ENCODE results near the gene LATS2.
A peak's percentile ranks its signal among the peaks of the same experiment; 100 is the strongest.

LATS2 gene

DNA sequence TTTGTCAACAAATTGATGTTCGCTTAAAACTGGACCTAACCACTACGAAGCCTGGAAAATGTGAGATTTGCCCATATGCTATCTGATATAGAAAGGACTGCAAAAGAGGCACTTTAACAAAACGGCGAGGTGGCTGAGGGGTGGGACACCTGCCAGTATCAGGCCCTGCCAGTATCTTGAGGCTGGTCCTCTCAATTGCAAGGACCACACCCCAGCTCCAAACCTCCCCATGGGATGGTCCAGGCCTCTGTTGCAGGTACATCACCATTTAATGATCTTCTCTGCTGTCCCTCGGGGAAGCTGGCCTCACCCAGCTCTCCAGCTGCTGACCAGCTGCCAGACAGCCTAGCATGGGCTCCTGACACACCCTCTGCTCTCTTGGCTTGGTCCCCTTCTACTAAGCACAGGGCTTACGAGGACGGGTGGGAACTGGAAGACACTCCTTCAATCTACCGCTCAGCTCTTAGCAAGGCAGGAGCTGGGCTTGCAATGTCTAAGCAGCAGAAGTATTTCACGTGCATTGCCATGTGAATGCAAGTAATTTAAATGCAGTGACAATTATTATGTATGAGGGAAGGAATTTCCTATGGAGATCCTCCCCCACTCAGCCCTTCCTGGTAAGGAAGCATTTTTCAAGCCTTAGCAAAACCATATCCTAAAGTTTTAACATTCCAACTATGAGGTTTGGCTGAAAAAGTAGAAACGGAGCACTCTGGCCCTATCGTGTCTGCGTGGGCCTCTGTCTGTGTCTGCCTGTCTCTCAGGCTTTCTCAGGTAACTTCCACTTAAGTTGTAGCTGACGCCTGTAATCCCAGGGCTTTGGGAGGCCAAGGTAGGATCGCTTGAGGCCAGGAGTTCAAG, 63.9 kb downstream of the LATS2 start:
- DNase-seq: no peak
- intact Hi-C loops (cut with DNase I): no loop called here

DNA sequence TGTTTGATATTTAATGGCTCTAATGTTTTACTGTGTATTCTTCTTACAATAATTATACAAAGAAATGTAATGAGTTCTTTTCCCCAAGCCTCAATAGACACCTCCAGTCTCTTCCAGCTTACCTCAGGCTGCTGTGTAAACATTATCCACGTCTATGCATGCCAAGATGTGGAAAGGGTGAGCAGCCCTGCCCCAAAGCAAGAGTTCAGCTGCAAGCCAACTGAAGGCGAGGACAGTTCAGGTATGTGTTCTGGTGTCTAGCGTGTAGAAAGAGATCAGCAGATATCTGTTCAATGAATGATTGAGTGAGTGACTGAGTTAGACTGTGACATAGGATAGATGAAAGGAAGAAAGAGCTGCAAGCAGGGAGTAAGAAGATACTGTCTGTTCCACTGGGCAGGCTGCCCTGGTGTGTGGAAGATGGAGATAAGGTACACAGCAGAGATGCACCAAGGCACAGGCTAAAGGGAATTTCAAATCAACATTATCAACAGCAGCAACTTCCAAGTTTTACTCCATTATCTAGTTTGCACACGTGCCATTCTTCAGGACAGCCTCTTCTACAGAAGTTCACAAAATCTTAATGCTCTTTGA, 66.0 kb downstream of the LATS2 start:
- no peak for DNase-seq
- intact Hi-C loops (cut with DNase I): no loop called here

- intact Hi-C loops (cut with DNase I): no loop called here
Measured at GRCh38 chr13:20994441-20994821, 67.0 kb downstream of the LATS2 start.

DNA sequence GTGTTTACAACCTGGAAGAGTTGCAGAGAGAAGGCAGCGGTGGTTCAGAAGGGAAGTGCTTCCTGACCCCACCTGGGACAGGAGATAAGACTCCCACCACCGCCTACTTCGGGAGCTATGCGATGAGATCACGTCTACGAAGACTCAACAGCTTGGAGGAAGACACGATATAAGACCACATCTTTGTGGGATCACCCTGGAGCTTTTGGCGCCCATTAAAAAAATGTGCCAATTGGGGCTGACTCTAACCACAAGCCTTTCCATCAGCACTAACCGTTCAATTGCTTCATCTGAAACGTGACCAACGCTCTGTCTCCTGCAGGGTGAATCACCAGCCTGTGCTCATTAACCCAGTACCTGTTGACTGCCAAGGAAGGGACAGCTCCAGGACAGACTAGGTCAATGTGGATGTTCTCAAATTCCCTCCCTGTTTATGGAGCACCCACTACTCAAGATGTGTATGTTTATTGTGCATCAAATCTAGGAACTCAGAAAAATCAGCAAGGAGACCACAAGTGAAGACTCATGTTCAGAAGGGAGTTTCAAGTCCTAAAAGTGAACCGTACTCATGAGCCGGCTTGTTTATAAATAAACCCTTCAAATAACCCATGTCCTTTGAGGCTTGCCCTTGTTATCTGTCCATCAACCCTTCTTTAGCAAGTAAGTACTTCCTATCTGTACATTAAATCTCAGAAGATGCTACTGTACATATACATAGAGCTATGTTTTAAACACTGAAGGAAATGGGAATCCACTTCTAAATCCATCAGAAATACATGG, 67.5 kb downstream of the LATS2 start:
- no peak for DNase-seq
- intact Hi-C loops (cut with DNase I): no loop called here

More at GRCh38 chr13:20994441-20994821, 67.0 kb downstream of the LATS2 start:
- peak in 1 of 10 donors; percentile 72 for DNase-seq

- DNase-seq: no peak
- intact Hi-C loops (cut with DNase I): no loop called here
Measured at GRCh38 chr13:20993211-20993610, 68.2 kb downstream of the LATS2 start.

- intact Hi-C loops (cut with DNase I): no loop called here
- no peak for DNase-seq
Measured at GRCh38 chr13:20991741-20992520, 69.5 kb downstream of the LATS2 start.

DNA sequence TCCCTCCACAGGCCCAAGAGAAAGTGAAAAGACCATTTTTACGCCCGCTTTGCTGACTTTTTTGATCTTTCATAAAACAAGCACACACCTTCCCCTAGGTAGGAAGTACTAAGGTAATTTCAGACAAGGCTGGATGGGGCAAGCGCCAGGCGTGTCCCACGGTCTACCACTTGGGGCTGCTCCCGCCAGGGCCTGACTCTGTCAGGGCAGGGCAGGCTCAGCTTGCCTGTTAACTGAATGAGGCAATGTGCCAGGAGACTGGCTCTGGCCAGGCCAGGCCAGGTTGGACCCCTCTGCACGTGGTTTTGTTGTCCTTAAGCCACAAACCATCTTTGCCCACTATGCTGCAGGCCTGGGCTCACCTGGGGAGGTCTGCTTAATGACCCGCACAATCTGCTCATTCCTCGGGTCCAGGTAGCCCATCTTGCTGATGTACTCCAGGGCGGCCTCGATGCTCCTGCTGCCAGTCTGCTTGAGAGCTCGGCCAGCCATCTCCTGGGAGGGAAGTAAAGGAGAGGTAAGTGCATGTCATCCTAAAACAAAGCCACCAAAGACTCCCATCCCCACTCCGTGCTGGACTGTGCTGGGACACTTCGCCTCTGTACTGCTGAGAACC, 70.4 kb downstream of the LATS2 start:
- intact Hi-C loops (cut with DNase I): no loop called here
- peak in 1 of 10 donors; percentile 68 for DNase-seq

GRCh38 chr13:20989656-20990321, 71.6 kb downstream of the LATS2 start:
- no peak for DNase-seq
- intact Hi-C loops (cut with DNase I): no loop called here

GRCh38 chr13:20988909-20989655, 72.3 kb downstream of the LATS2 start:
- no peak for DNase-seq

GRCh38 chr13:20988033-20988908, 73.1 kb downstream of the LATS2 start:
- DNase-seq: no peak
- intact Hi-C loops (cut with DNase I): no loop called here

More at GRCh38 chr13:20988909-20989655, 72.3 kb downstream of the LATS2 start:
- intact Hi-C loops (cut with DNase I): no loop called here

- intact Hi-C loops (cut with DNase I): no loop called here
- no peak for DNase-seq
Measured at GRCh38 chr13:20987599-20987998, 73.8 kb downstream of the LATS2 start.

DNA sequence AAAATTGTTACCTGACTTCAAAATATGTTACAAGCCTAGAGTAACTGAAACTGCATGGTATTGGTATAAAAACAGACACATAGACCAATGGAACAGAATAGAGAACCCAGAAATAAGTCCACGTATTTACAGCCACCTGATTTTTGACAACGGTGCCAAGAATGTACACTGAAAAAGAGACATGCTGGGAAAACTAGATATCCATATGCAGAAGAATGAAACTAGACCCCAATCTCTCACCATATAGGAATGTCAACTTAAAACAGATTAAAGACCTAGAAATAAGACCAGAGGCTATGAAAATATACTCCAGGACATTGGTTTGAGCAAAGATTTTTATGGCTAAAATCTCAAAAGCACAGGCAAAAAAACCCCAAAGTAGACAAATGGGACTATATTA, 76.5 kb downstream of the LATS2 start:
- DNase-seq: no peak
- intact Hi-C loops (cut with DNase I): no loop called here

DNA sequence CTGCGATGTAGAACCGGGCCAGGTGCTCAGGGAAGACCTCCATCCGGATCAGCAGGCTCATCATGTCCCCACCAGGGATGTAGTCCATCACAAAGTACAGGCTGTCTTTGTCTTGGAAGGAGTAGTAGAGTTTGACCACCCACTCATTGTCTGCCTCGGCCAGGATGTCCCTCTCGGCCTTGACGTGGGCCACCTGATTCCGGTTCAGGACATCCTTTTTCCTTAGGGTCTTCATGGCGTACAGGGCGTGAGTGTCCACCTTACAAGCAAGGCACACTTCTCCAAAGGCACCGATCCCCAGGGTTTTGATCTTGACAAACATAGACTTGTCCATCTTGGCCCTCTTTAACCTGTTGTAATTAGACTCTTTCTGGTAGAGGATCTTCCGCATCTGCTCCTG, 78.0 kb downstream of the LATS2 start:
- intact Hi-C loops (cut with DNase I): no loop called here
- DNase-seq: no peak

DNA sequence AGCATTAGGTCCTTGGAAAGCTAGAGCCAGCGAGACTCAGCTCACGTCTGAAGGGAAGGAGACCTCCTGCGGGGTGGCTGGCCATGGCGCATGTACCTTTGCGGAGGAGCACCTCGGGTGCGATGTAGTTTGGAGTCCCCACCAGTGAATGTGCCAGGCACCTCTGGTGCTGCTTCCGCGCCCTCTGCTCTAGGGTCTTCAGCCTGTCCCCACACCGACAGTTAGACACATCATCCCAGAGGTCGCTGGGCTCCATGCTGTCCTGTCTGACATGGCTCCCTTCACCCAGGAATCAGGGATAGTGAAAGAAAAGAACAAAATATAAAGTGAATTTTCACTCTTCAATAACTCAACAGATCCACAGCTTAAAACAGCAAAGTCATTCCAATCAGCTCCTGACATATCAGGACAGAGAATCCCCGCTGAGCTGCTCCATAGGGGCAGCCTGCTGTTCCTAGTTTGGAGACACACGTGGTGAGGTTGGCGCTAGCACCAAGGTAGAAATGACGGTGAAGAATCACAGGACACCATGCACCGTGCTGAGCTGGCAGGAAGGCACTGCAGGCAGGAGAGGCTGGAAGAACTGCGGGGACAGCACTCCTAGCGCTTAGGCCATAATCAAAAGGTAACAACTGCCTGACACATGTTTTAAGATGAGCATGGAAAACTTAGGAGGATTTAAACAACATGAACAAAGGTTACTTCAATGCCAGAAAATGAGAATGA, 79.9 kb downstream of the LATS2 start:
- intact Hi-C loops (cut with DNase I): no loop called here
- peak in 1 of 10 donors; percentile 45 for DNase-seq

DNA sequence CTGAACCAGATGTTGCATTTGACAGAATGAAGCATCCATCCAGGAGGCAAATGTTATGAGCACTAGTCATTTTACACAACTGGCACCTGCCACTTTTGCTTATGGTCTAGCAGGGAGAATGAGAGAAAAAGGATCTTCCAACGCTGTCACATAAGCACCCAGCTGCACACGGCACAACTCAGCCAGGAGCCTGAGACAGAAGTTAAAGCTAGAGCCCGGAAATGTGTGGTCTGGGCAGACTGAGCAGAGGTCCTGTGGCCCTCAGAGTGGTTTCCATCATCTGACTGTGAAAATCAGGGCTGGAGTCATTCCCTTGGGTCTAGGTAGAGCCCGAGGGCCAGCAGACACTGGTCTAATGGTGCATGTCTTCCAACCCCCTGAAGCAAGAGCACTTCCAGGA, 80.5 kb downstream of the LATS2 start:
- DNase-seq: no peak
- intact Hi-C loops (cut with DNase I): no loop called here

GRCh38 chr13:20980430-20980829, 81.0 kb downstream of the LATS2 start:
- no peak for DNase-seq
- intact Hi-C loops (cut with DNase I): no loop called here

- intact Hi-C loops (cut with DNase I): no loop called here
- DNase-seq: no peak
Measured at GRCh38 chr13:20977394-20977793, 84.0 kb downstream of the LATS2 start.

All from posterior cingulate gyrus (tissue), 11 donors.